ENCODE measurements around the gene AHNAK2. TPM values are rescaled to one million over a fixed set of nuclear protein-coding genes. Genes with fewer than 3 reads are reported as not detected.

Gene AHNAK2
- total and polyA plus RNA-seq, 2 of the 13 experiments (the other 11 are each of a cell fraction or from before 2014, with no cell fraction given) = 0.11 to 0.18 TPM

DNA sequence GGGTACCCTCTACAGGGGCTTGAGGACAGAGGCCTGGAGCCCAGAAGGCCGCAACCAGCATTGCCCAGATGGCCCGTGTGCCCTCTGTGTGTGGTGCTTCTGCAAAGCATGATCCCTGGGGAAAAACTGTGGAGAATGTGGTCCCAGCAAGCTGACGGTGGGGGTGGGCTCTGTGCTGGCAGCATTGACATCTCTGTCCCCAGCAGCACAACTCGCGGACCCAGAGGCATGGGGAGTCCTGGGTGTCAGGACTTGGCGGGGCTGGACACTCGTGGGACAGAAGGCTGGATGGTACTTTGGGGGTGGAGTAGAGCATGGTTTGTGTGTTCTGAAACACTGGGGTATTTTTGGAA is 11.8 kb upstream of the AHNAK2 start:
- FAIRE-seq = no peak
- no peak overlapping the region for H3K4me2 ChIP-seq (ENCODE audit: low read depth, low read length)
- ATAC-seq = no peak
- H3K27ac ChIP-seq (ENCODE audit: extremely low read length, insufficient read depth, low read length) = no peak overlapping the region
- POLR2A ChIA-PET = no interaction called here
- CTCF ChIA-PET (ENCODE audit: low intra/inter-chr PET ratio, low total read pairs) = no interaction called here
- H3K79me2 ChIP-seq (ENCODE audit: insufficient read depth, low read length) = no peaks in the 10 kb centered on the region
- H3K36me3 ChIP-seq (replicated peaks in 1 of 2; ENCODE audit: control insufficient read depth in 1 of 2, insufficient read depth in 2 of 2, low read length in 2 of 2) = no peaks in the 10 kb centered on the region
- H4K20me1 ChIP-seq (ENCODE audit: insufficient read depth, low read length) = no peaks in the 10 kb centered on the region
- H3K27me3 ChIP-seq (ENCODE audit: control insufficient read depth in 1 of 2, insufficient read depth in 2 of 2, low read length in 2 of 2) = no peaks in the 10 kb centered on the region; a peak in 1 of 5 replicates
- no peaks in the 10 kb centered on the region for H3K9me3 ChIP-seq (ENCODE audit: low read length)
- no peak overlapping the region for H3K4me3 ChIP-seq (replicated peaks in 1 of 3; ENCODE audit: insufficient read depth in 1 of 3, low read depth in 2 of 3, low read length in 3 of 3)
- H3K9ac ChIP-seq (ENCODE audit: insufficient read depth, low read depth, low read length) = no peak overlapping the region
- peaks cover 15% of the 10 kb centered on the region for H3K4me1 ChIP-seq (ENCODE audit: insufficient read depth, low read length)
- in situ Hi-C loops (cut with HindIII; ENCODE audit: extremely low pct_ligation_motif_present, low pct_unique_long_range_greater_than_20kb) = no loop called here
- no TSS peak for BruUV-seq (replicated peaks)
- WGBS (ENCODE audit: low lambda C conversion rate) = 75% methylated on average over 5 of the region's 7 CpGs
- intact Hi-C loops (cut with micrococcal nuclease; ENCODE audit: unreplicated experiment) = no loop called here
- no peak for DNase-seq (ENCODE audit: low spot score)
- TF ChIP-seq STAT6 (CRISPR knock-in tag; IDR thresholded peaks at IDR 0.05; ENCODE audit: borderline replicate concordance) (no peak), ZSCAN20 (CRISPR knock-in tag; IDR thresholded peaks at IDR 0.05; ENCODE audit: borderline replicate concordance) (no peak), GLI4 (CRISPR knock-in tag; IDR thresholded peaks at IDR 0.05; ENCODE audit: borderline replicate concordance) (no peak), HOXA7 (CRISPR knock-in tag; IDR thresholded peaks at IDR 0.05) (no peak), ZNF205 (CRISPR knock-in tag; IDR thresholded peaks at IDR 0.05) (no peak)
- H2AFZ ChIP-seq (ENCODE audit: low read length) = no peak overlapping the region

- ChIA-PET POLR2A (no interaction called here), CTCF (ENCODE audit: low intra/inter-chr PET ratio, low total read pairs) (no interaction called here)
- no peak for ATAC-seq
- in situ Hi-C loops (cut with HindIII; ENCODE audit: extremely low pct_ligation_motif_present, low pct_unique_long_range_greater_than_20kb) = no loop called here
- 84% methylated on average over 9 of the region's 16 CpGs for WGBS (ENCODE audit: low lambda C conversion rate)
- Histone ChIP-seq H3K36me3 (replicated peaks in 1 of 2; ENCODE audit: control insufficient read depth in 1 of 2, insufficient read depth in 2 of 2, low read length in 2 of 2) (no peaks in the 10 kb centered on the region), H3K27me3 (ENCODE audit: control insufficient read depth in 1 of 2, insufficient read depth in 2 of 2, low read length in 2 of 2) (peaks cover 0 to 5% of the 10 kb centered on the region in 2 experiments; a peak in 2 of 5 replicates), H4K20me1 (ENCODE audit: insufficient read depth, low read length) (no peaks in the 10 kb centered on the region), H3K27ac (ENCODE audit: extremely low read length, insufficient read depth, low read length) (no peak overlapping the region), H3K9me3 (ENCODE audit: low read length) (no peaks in the 10 kb centered on the region), H3K4me2 (ENCODE audit: low read depth, low read length) (no peak overlapping the region), H3K79me2 (ENCODE audit: insufficient read depth, low read length) (no peaks in the 10 kb centered on the region), H3K4me1 (ENCODE audit: insufficient read depth, low read length) (peaks cover 20% of the 10 kb centered on the region), H3K4me3 (replicated peaks in 1 of 3; ENCODE audit: insufficient read depth in 1 of 3, low read depth in 2 of 3, low read length in 3 of 3) (no peak overlapping the region), H3K9ac (ENCODE audit: insufficient read depth, low read depth, low read length) (no peak overlapping the region), H2AFZ (ENCODE audit: low read length) (no peak overlapping the region)
- intact Hi-C loops (cut with micrococcal nuclease; ENCODE audit: unreplicated experiment) = no loop called here
- no peak for DNase-seq (ENCODE audit: low spot score)
- TF ChIP-seq CBX2 (IDR thresholded peaks at IDR 0.05; ENCODE audit: low read depth, low read length) (no peak), CBX2 (CRISPR knock-in tag; IDR thresholded peaks at IDR 0.05; ENCODE audit: low read depth) (no peak), DMAP1 (CRISPR knock-in tag; IDR thresholded peaks at IDR 0.05) (no peak), THAP8 (CRISPR knock-in tag; IDR thresholded peaks at IDR 0.05; ENCODE audit: borderline replicate concordance) (no peak), U2AF1 (optimal IDR thresholded peaks at IDR 0.05; ENCODE audit: low read depth, low read length) (no peak), ZNF501 (CRISPR knock-in tag; IDR thresholded peaks at IDR 0.05) (no peak), RORA (CRISPR knock-in tag; IDR thresholded peaks at IDR 0.05) (no peak), RCOR2 (CRISPR knock-in tag; IDR thresholded peaks at IDR 0.05) (no peak), FIP1L1 (IDR thresholded peaks at IDR 0.05; ENCODE audit: borderline replicate concordance, insufficient read depth, low read depth, low read length) (no peak), KLF11 (CRISPR knock-in tag; IDR thresholded peaks at IDR 0.05) (no peak), HIVEP1 (CRISPR knock-in tag; IDR thresholded peaks at IDR 0.05) (no peak)
- BruUV-seq (replicated peaks) = no TSS peak
- no peak for FAIRE-seq
Measured at GRCh38 chr14:104989236-104989950, 11.2 kb upstream of the AHNAK2 start.
